Keratinocyte (primary cell): ENCODE results near the gene ERC1. TPM values are rescaled to one million over a fixed set of nuclear protein-coding genes. Genes with fewer than 3 reads are reported as not detected.

Experiments used
- DNase-seq: peaks from one replicate; pipeline ENCODE4 v3.0.0-alpha.2; 2011; ENCODE audit warnings: low read depth, missing footprints, low spot score
- FAIRE-seq: peaks from 2 replicates; lab custom pipeline; 2011; peaks lifted over from hg19 to GRCh38; lab: Jason Lieb, UNC
- H2AFZ ChIP-seq: 2 replicates; pipeline ENCODE4 v1.6.0; 2012; ENCODE audit warnings: low read length, control low read depth, inconsistent platforms; ENCODE audit not compliant: control insufficient read depth
- H3K27ac ChIP-seq: 2 replicates; pipeline ENCODE4 v1.5.1; 2011; ENCODE audit warnings: low read length; ENCODE audit not compliant: control insufficient read depth, insufficient read depth
- H3K27me3 ChIP-seq: 3 replicates; pipeline ENCODE4 v1.6.0; 2011; ENCODE audit warnings: low read length; ENCODE audit not compliant: control insufficient read depth, insufficient read depth; ENCODE audit errors: extremely low read depth
- H3K36me3 ChIP-seq, 2 experiments: 2 replicates in 1 of 2; 3 replicates in 1 of 2; pipeline ENCODE4 v1.5.1; 2011; ENCODE audit warnings: low read length in 2 of 2, mild to moderate bottlenecking in 1 of 2; ENCODE audit not compliant: control insufficient read depth in 2 of 2, insufficient read depth in 2 of 2; ENCODE audit errors: extremely low read depth in 1 of 2
- H3K4me1 ChIP-seq: 3 replicates; pipeline ENCODE4 v1.5.1; 2011; ENCODE audit warnings: low read length; ENCODE audit not compliant: control insufficient read depth, insufficient read depth; ENCODE audit errors: extremely low read depth
- H3K4me2 ChIP-seq: 3 replicates; pipeline ENCODE4 v1.6.0; 2011; ENCODE audit warnings: low read depth, low read length; ENCODE audit not compliant: control insufficient read depth, insufficient read depth; ENCODE audit errors: extremely low read depth
- H3K4me3 ChIP-seq, 3 experiments: fragments of 200-600 bp in 1 of 3; sonication (generic) in 1 of 3; 2 replicates in 2 of 3; 3 replicates in 1 of 3; pipeline ENCODE4 v1.5.1; 2011 to 2016; ENCODE audit warnings: low read length in 3 of 3, mild to moderate bottlenecking in 3 of 3, control low read depth in 2 of 3, inconsistent platforms in 1 of 3, low read depth in 1 of 3, mixed read lengths in 1 of 3, mixed run types in 1 of 3, moderate library complexity in 1 of 3; ENCODE audit not compliant: control insufficient read depth in 2 of 3, insufficient read depth in 2 of 3; ENCODE audit errors: extremely low read depth in 1 of 3
- H3K79me2 ChIP-seq: 2 replicates; pipeline ENCODE4 v1.6.0; 2012; ENCODE audit warnings: low read length; ENCODE audit not compliant: control insufficient read depth, insufficient read depth
- H3K9ac ChIP-seq: 3 replicates; pipeline ENCODE4 v1.6.0; 2011; ENCODE audit warnings: low read length; ENCODE audit not compliant: control insufficient read depth, insufficient read depth; ENCODE audit errors: extremely low read depth
- H3K9me1 ChIP-seq: 3 replicates; pipeline ENCODE4 v1.6.0; 2011; ENCODE audit warnings: low read length; ENCODE audit not compliant: control insufficient read depth, insufficient read depth; ENCODE audit errors: extremely low read depth
- H3K9me3 ChIP-seq: 2 replicates; pipeline ENCODE4 v1.5.1; 2012; ENCODE audit warnings: low read depth, low read length; ENCODE audit not compliant: control insufficient read depth
- H4K20me1 ChIP-seq: 3 replicates; pipeline ENCODE4 v1.6.0; 2011; ENCODE audit warnings: low read length; ENCODE audit not compliant: control insufficient read depth, insufficient read depth; ENCODE audit errors: extremely low read depth
- CTCF ChIP-seq, 3 experiments: IDR thresholded peaks in 1 of 3; conservative IDR thresholded peaks in 1 of 3; optimal IDR thresholded peaks in 1 of 3; 2 replicates in 2 of 3; 3 replicates in 1 of 3; pipeline versions ENCODE3 to v1.5.1; 2011; ENCODE audit warnings: low read length in 3 of 3, mild to moderate bottlenecking in 3 of 3, moderate library complexity in 2 of 3, control low read depth in 1 of 3, inconsistent platforms in 1 of 3; ENCODE audit not compliant: insufficient read depth in 2 of 3; ENCODE audit errors: extremely low read depth in 1 of 3
- EZH2 ChIP-seq: IDR thresholded peaks from one replicate; pipeline ENCODE4 v1.6.1; 2012; ENCODE audit warnings: inconsistent platforms, mild to moderate bottlenecking, low read length, moderate library complexity
- dilution Hi-C: fragments of 300-500 bp; cut with MboI; formaldehyde crosslinking; loops from one replicate; pipeline ENCODE4 v1.7.0; 2020; ENCODE audit warnings: low sequenced_read_pairs; ENCODE audit not compliant: extremely low pct_ligation_motif_present
- polyA plus RNA-seq, 5 experiments: library from polyadenylated mRNA; depleted of rRNA in 3 of 5; stranded (reverse) in 3 of 5; stranded (forward) in 1 of 5; unstranded in 1 of 5; fragments of >200 nt; gene quantifications; 1 replicate in 1 of 5; 2 replicates in 3 of 5; 3 replicates in 1 of 5; pipeline versions ENCODE4 v1.2.1 to v1.2.3, GENCODE V29; 2011 to 2012; ENCODE audit warnings: missing spikeins in 2 of 5, low read depth in 1 of 5, low replicate concordance in 1 of 5

The ERC1 gene
- polyA plus RNA-seq, 1 donor (not counting 4 experiments of a cell fraction or from before 2014, with no cell fraction given) = 16.1 TPM

GRCh38 chr12:1107669-1108068 lies 116.6 kb downstream of the ERC1 start:
- Histone ChIP-seq H3K9me1 (no peaks in the 10 kb centered on the region), H3K36me3 (peaks cover 4 to 18% of the 10 kb centered on the region in 2 experiments), H3K4me3 (no peak overlapping the region), H4K20me1 (no peaks in the 10 kb centered on the region), H3K9ac (no peak overlapping the region), H3K9me3 (no peaks in the 10 kb centered on the region), H2AFZ (no peak overlapping the region), H3K79me2 (peaks cover 15% of the 10 kb centered on the region), H3K4me2 (no peak overlapping the region), H3K27me3 (no peaks in the 10 kb centered on the region), H3K4me1 (no peaks in the 10 kb centered on the region), H3K27ac (no peak overlapping the region)
- no peak for FAIRE-seq
- no peak for TF ChIP-seq EZH2
- no peak for TF ChIP-seq CTCF (optimal IDR thresholded peaks at IDR 0.05 in 1 of 3, IDR thresholded peaks at IDR 0.05 in 1 of 3, conservative IDR thresholded peaks at IDR 0.05 in 1 of 3; ENCODE audit: extremely low read depth in 1 of 3, insufficient read depth in 2 of 3, low read length in 3 of 3)
- no peak for DNase-seq
- dilution Hi-C loops = no loop called here

- Histone ChIP-seq H4K20me1 (no peaks in the 10 kb centered on the region), H3K4me3 (no peak overlapping the region), H3K9ac (no peak overlapping the region), H3K4me2 (no peak overlapping the region), H3K27me3 (no peaks in the 10 kb centered on the region), H3K9me3 (no peaks in the 10 kb centered on the region), H3K9me1 (no peaks in the 10 kb centered on the region), H3K27ac (no peak overlapping the region), H3K4me1 (no peaks in the 10 kb centered on the region), H3K36me3 (peaks cover 4 to 18% of the 10 kb centered on the region in 2 experiments), H3K79me2 (peaks cover 12% of the 10 kb centered on the region), H2AFZ (no peak overlapping the region)
- dilution Hi-C loops = no loop called here
- FAIRE-seq (no peak), DNase-seq (no peak)
- TF ChIP-seq CTCF (optimal IDR thresholded peaks at IDR 0.05 in 1 of 3, IDR thresholded peaks at IDR 0.05 in 1 of 3, conservative IDR thresholded peaks at IDR 0.05 in 1 of 3; ENCODE audit: extremely low read depth in 1 of 3, insufficient read depth in 2 of 3, low read length in 3 of 3) = no peak
- no peak for TF ChIP-seq EZH2
These were observed 117.3 kb downstream of the ERC1 start for GRCh38 chr12:1108276-1108675.
